K562 (cell line): ENCODE measurements around the gene UTP25. TPM values are rescaled to one million over a fixed set of nuclear protein-coding genes. Genes with fewer than 3 reads are reported as not detected.

ENCODE experiments used
- E2F1 ChIP-seq: sonication (generic); formaldehyde crosslinking; IDR thresholded peaks from 2 replicates; pipeline ENCODE4 v1.8.1; 2023; ENCODE audit warnings: mild to moderate bottlenecking, missing genetic modification reagents, moderate library complexity
- EHMT2 ChIP-seq: fragments of 450-650 bp; IDR thresholded peaks from 2 replicates; pipeline ENCODE4 v1.6.1; 2018; ENCODE audit warnings: antibody characterized with exemption
- ILF3 ChIP-seq: fragments of 450-650 bp; IDR thresholded peaks from 2 replicates; pipeline ENCODE4 v1.6.1; 2018; ENCODE audit warnings: antibody characterized with exemption, mild to moderate bottlenecking, moderate library complexity, borderline replicate concordance
- JUND ChIP-seq, 2 experiments: IDR thresholded peaks; 2 replicates in 1 of 2; 3 replicates in 1 of 2; pipeline ENCODE4 v1.6.1; 2011; ENCODE audit warnings: borderline replicate concordance in 2 of 2, low read depth in 2 of 2, low read length in 2 of 2, improper control_type of control experiment in 1 of 2, missing biosample characterization in 1 of 2, missing genetic modification characterization in 1 of 2, missing genetic modification reagents in 1 of 2
- KLF16 ChIP-seq: IDR thresholded peaks from 2 replicates; pipeline ENCODE4 v1.6.1; 2016; ENCODE audit warnings: antibody characterized with exemption
- MNT ChIP-seq, 2 experiments: fragments of 450-650 bp; conservative IDR thresholded peaks; 2 replicates each; pipeline ENCODE4 v1.6.1; 2017; ENCODE audit warnings: mild to moderate bottlenecking in 2 of 2, moderate library complexity in 2 of 2
- MYBL2 ChIP-seq, 2 experiments: fragments of 450-650 bp in 1 of 2; sonication (generic) in 1 of 2; formaldehyde crosslinking in 1 of 2; IDR thresholded peaks; 2 replicates each; pipeline versions ENCODE4 v1.6.1 to v1.8.1; 2017 to 2022; ENCODE audit warnings: borderline replicate concordance in 1 of 2, inconsistent platforms in 1 of 2, low read depth in 1 of 2, mild to moderate bottlenecking in 1 of 2, missing genetic modification reagents in 1 of 2, moderate library complexity in 1 of 2
- RB1 ChIP-seq: fragments of 450-650 bp; IDR thresholded peaks from 2 replicates; pipeline ENCODE4 v1.6.1; 2017; ENCODE audit warnings: low read depth, mild to moderate bottlenecking
- SFPQ ChIP-seq: fragments of 200-400 bp; formaldehyde crosslinking; IDR thresholded peaks from 2 replicates; pipeline ENCODE4 v1.6.1; 2017; ENCODE audit warnings: mild to moderate bottlenecking, low read depth, low read length, moderate library complexity
- SP1 ChIP-seq: sonication (generic); formaldehyde crosslinking; IDR thresholded peaks from 2 replicates; pipeline ENCODE4 v1.8.1; 2022; ENCODE audit warnings: mild to moderate bottlenecking, missing genetic modification reagents
- TAF1 ChIP-seq: IDR thresholded peaks from 2 replicates; pipeline ENCODE4 v1.6.1; 2011; ENCODE audit warnings: mild to moderate bottlenecking, low read length, moderate library complexity; ENCODE audit not compliant: insufficient read depth, control insufficient read depth, severe bottlenecking; ENCODE audit errors: extremely low read depth
- TCF7 ChIP-seq: sonication (generic); IDR thresholded peaks from 2 replicates; pipeline ENCODE4 v1.6.1; 2016; ENCODE audit warnings: antibody characterized with exemption, borderline replicate concordance
- THRA ChIP-seq: fragments of 450-650 bp; IDR thresholded peaks from 2 replicates; pipeline ENCODE4 v1.6.1; 2017; ENCODE audit warnings: mild to moderate bottlenecking, moderate library complexity
- USF2 ChIP-seq: sonication (generic); formaldehyde crosslinking; IDR thresholded peaks from 2 replicates; pipeline ENCODE4 v1.5.0; 2020; ENCODE audit warnings: missing genetic modification reagents
- WHSC1 ChIP-seq: IDR thresholded peaks from one replicate; pipeline ENCODE4 v1.6.1; 2012; ENCODE audit warnings: low read length, control low read depth, inconsistent platforms
- ZBTB49 ChIP-seq: sonication (generic); formaldehyde crosslinking; IDR thresholded peaks from 2 replicates; pipeline ENCODE4 v1.8.0; 2022; ENCODE audit warnings: missing genetic modification reagents, mild to moderate bottlenecking, borderline replicate concordance
- polyA plus RNA-seq, 8 experiments: library from polyadenylated mRNA; depleted of rRNA in 4 of 8; stranded (reverse) in 5 of 8; unstranded in 3 of 8; fragments of >200 nt; fragmentation: Nextera tagmentation in 2 of 8; fragmentation: Illumina TruSeq in 1 of 8; extraction: Ambion mirVana in 2 of 8; extraction: Trizol in 1 of 8; gene quantifications; 2 replicates each; pipeline versions ENCODE4 v1.2.1 to v1.2.3, GENCODE V29; 2011 to 2014; ENCODE audit warnings: inconsistent platforms in 1 of 8, missing spikeins in 1 of 8
- total RNA-seq, 7 experiments: library from RNA; depleted of rRNA in 6 of 7; stranded (reverse); fragments of >200 nt in 6 of 7; fragmentation: Illumina TruSeq in 2 of 7; extraction: Trizol in 2 of 7; gene quantifications; 2 replicates each; pipeline versions ENCODE4 v1.2.1 to v1.2.3, GENCODE V29; 2011 to 2021; ENCODE audit warnings: low replicate concordance in 1 of 7

The UTP25 gene
- total and polyA plus RNA-seq, 9 of the 15 experiments (the other 6 are each of a cell fraction or from before 2014, with no cell fraction given) = 5.7 to 17.6 (median 12.0) TPM

- TF ChIP-seq RB1 = no peak
- TF ChIP-seq ZBTB49 (CRISPR knock-in tag) = no peak
- no peak for TF ChIP-seq KLF16
- TF ChIP-seq SP1 (CRISPR knock-in tag) = no peak
- TF ChIP-seq THRA = no peak
- TF ChIP-seq USF2 (CRISPR knock-in tag) = peak; percentile 86
- TF ChIP-seq TCF7 = no peak
- TF ChIP-seq JUND (IDR thresholded peaks at IDR 0.05; ENCODE audit: borderline replicate concordance, low read depth, low read length) = peak; percentile 97
- peak; percentile 98 for TF ChIP-seq JUND (tag; IDR thresholded peaks at IDR 0.05; ENCODE audit: borderline replicate concordance, low read depth, low read length)
- no peak for TF ChIP-seq EHMT2
- TF ChIP-seq TAF1 = no peak
- TF ChIP-seq MYBL2 (IDR thresholded peaks at IDR 0.05; ENCODE audit: low read depth) = no peak
- no peak for TF ChIP-seq MYBL2 (CRISPR knock-in tag; IDR thresholded peaks at IDR 0.05; ENCODE audit: borderline replicate concordance)
- no peak for TF ChIP-seq SFPQ
- TF ChIP-seq E2F1 (CRISPR knock-in tag) = no peak
- TF ChIP-seq WHSC1 = no peak
- 0 out of 4 replicates have a peak, but pooled peaks have one; percentile 27 to 41 for TF ChIP-seq MNT (conservative IDR thresholded peaks at IDR 0.05)
- no peak for TF ChIP-seq ILF3
These were observed 56.9 kb downstream of the UTP25 start (continued) for GRCh38 chr1:209884665-209885117.
